ENCODE data around the gene NSMF. TPM values are rescaled to one million over a fixed set of nuclear protein-coding genes. Genes with fewer than 3 reads are reported as not detected.

The NSMF gene
- total RNA-seq, 1 donor from 2014 or later: 131 TPM

DNA sequence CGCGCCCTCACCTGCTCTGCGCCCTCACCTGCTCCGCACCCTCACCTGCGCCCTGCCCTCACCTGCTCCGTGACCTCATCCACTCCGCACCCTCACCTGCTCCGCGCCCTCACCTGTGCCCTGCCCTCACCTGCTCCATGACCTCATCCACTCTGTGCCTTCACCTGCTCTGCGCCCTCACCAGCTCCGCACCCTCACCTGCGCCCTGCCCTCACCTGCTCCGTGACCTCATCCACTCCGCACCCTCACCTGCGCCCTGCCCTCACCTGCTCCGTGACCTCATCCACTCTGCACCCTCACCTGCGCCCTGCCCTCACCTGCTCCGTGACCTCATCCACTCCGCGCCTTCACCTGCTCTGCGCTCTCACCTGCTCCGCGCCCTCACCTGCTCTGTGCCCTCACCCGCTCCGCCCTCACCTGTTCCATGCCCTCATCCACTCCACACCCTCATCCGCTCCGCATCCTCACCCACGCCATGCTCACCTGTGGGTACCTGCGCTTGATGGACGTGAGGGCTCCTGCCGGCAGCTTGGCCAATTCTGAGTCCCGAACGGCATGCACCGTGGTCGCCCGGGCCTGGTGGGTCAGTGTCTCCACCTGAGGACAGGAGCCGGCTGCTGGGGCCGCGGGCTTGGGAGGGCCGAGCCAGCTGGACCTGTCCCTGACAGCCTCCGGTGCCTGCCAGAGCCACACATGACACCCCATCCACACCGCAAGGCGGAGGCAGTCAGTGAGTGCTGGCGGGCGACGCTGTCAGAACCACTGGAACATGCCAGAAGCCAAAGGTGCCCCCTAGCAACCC lies 35.6 kb upstream of the NSMF start:
- Mint-ChIP-seq H3K4me3 (ENCODE audit: unreplicated experiment) (no peak overlapping the region), H3K4me1 (ENCODE audit: low read depth, unreplicated experiment) (peaks cover 10% of the 10 kb centered on the region), H3K27ac (ENCODE audit: unreplicated experiment) (no peak overlapping the region), H3K27me3 (ENCODE audit: unreplicated experiment) (peaks cover 5% of the 10 kb centered on the region), H3K36me3 (ENCODE audit: unreplicated experiment) (no peaks in the 10 kb centered on the region), H3K9me3 (ENCODE audit: unreplicated experiment) (peaks cover 1% of the 10 kb centered on the region)
- TF ChIP-seq CTCF (IDR thresholded peaks at IDR 0.05; ENCODE audit: partially characterized antibody, unreplicated experiment): no peak
- no peak for DNase-seq

GRCh38 chr9:137494104-137494544 lies 35.0 kb upstream of the NSMF start:
- Mint-ChIP-seq H3K4me1 (ENCODE audit: low read depth, unreplicated experiment) (peaks cover 10% of the 10 kb centered on the region), H3K27me3 (ENCODE audit: unreplicated experiment) (peaks cover 4% of the 10 kb centered on the region), H3K4me3 (ENCODE audit: unreplicated experiment) (no peak overlapping the region), H3K36me3 (ENCODE audit: unreplicated experiment) (no peaks in the 10 kb centered on the region), H3K27ac (ENCODE audit: unreplicated experiment) (no peak overlapping the region), H3K9me3 (ENCODE audit: unreplicated experiment) (no peaks in the 10 kb centered on the region)
- no peak for TF ChIP-seq CTCF (IDR thresholded peaks at IDR 0.05; ENCODE audit: partially characterized antibody, unreplicated experiment)
- no peak for DNase-seq

GRCh38 chr9:137493364-137494103 lies 34.4 kb upstream of the NSMF start:
- no peak for TF ChIP-seq CTCF (IDR thresholded peaks at IDR 0.05; ENCODE audit: partially characterized antibody, unreplicated experiment)
- DNase-seq: no peak
- Mint-ChIP-seq H3K27ac (ENCODE audit: unreplicated experiment) (no peak overlapping the region), H3K4me3 (ENCODE audit: unreplicated experiment) (no peak overlapping the region), H3K4me1 (ENCODE audit: low read depth, unreplicated experiment) (peaks cover 10% of the 10 kb centered on the region), H3K9me3 (ENCODE audit: unreplicated experiment) (no peaks in the 10 kb centered on the region), H3K36me3 (ENCODE audit: unreplicated experiment) (no peaks in the 10 kb centered on the region), H3K27me3 (ENCODE audit: unreplicated experiment) (peaks cover 3% of the 10 kb centered on the region)

- TF ChIP-seq CTCF (IDR thresholded peaks at IDR 0.05; ENCODE audit: partially characterized antibody, unreplicated experiment): no peak
- no peaks in the 10 kb centered on the region for H3K36me3 Mint-ChIP-seq (ENCODE audit: unreplicated experiment)
- H3K4me3 Mint-ChIP-seq (ENCODE audit: unreplicated experiment): no peak overlapping the region
- no peak for DNase-seq
- H3K4me1 Mint-ChIP-seq (ENCODE audit: low read depth, unreplicated experiment): peaks cover 18% of the 10 kb centered on the region
- peaks cover 3% of the 10 kb centered on the region for H3K9me3 Mint-ChIP-seq (ENCODE audit: unreplicated experiment)
- H3K27me3 Mint-ChIP-seq (ENCODE audit: unreplicated experiment): peaks cover 8% of the 10 kb centered on the region
- H3K27ac Mint-ChIP-seq (ENCODE audit: unreplicated experiment): no peak overlapping the region
Measured at GRCh38 chr9:137492464-137493363, 33.6 kb upstream of the NSMF start.

All from glutamatergic neuron (in vitro differentiated cells).